NCI-H128 (cell line): ENCODE data around the gene MED22.

ENCODE experiments used
- DNase-seq: peaks from one replicate; lab custom pipeline; 2025; ENCODE audit not compliant: unreplicated experiment; lab: John Stamatoyannopoulos, UW

Gene MED22

GRCh38 chr9:133356391-133357091 lies 8.6 kb upstream of the MED22 start, which contains the start of the genes SURF1 and SURF2:
TSS of gene SURF1 (minus strand) at chr9:133356487. CDS start at chr9:133356453, 34 bp downstream.
TSS of gene SURF2 (plus strand) at chr9:133356550. CDS start at chr9:133356593, 43 bp downstream.
- peak; percentile 65 for DNase-seq

- no peak for DNase-seq
These were observed 8.0 kb upstream of the MED22 start for GRCh38 chr9:133355881-133356357.

GRCh38 chr9:133354766-133355165 lies 6.8 kb upstream of the MED22 start:
- no peak for DNase-seq

- no peak for DNase-seq
These were observed 5.6 kb upstream of the MED22 start for GRCh38 chr9:133353548-133353947.

DNA sequence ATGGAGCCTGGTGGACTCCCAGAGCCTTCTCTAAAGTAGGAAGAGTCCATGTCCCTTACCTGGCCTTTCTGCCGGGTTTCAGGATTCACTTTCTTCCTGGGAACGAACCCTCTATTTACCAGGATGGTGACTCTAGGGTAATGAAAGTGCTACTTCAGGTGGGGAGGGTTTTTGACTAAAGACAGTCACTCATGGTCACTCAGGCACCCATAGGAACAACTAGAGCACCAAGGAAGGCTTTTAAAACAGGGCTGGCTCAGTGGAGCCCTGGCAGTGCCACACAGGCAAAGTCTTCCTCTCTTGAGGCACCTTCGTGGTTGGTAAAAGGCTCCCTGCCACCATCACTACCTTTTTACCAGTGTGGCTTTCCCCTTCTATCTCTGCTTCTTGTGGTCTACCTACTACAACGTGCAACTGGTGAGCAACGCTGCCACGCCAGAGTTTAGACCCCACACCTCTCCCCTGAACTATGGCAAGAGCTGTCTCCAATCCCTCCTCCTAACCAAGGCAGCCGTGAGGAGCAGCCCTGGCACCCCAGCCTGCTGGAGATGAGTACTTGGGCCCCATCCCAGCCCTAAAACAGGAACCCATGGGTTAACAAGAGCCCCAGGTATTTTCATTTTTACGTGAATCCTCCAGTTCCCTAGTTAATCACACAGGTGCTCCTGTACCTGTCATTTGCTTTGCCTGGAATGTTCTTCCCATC lies 4.9 kb upstream of the MED22 start:
- DNase-seq: no peak

- no peak for DNase-seq
These were observed 4.1 kb upstream of the MED22 start for GRCh38 chr9:133351908-133352634.

GRCh38 chr9:133351526-133351907 lies 3.6 kb upstream of the MED22 start:
- DNase-seq: no peak

GRCh38 chr9:133349965-133350616 lies 2.2 kb upstream of the MED22 start:
- DNase-seq: no peak

- DNase-seq: no peak
These were observed 1.0 kb upstream of the MED22 start for GRCh38 chr9:133348718-133349573.

- DNase-seq: no peak
These were observed 381 bp downstream of the MED22 start for GRCh38 chr9:133347515-133347984.

DNA sequence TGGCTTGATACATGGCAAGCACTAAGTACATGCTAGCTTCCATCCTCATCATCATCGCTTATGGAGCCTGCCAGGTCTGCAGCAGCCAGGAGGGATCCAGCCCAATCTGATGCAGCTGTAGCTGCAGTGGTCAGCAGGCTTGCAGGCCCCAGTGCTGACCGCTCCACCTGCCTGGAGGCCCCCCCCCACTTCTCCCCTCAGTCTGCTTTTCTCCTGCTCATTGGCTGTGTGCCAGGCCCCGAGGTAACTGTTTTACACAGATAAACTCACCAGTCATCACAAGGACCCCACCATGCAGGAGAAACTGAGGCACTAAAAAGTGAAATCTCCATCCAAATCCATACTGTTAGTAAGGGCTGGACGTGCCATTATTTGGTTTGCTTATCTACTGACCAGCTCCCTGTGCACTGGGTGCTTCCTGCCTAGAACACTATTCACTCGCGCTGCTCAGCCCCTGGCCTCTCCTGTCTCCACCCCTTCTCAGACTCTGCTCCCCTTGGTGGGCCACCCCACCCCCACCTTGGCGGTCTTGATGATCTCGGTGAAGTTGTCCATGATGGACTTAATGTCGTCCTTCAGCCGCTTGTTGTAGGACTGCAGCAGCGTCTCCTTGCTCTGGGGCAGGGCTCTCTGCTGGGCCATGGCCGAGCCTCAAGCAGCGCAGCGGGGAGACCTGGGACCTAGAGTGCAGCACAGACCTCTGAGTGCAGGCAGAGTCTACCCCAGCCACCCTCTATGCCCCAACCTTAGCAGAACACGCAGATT lies 1.7 kb downstream of the MED22 start:
- no peak for DNase-seq

DNA sequence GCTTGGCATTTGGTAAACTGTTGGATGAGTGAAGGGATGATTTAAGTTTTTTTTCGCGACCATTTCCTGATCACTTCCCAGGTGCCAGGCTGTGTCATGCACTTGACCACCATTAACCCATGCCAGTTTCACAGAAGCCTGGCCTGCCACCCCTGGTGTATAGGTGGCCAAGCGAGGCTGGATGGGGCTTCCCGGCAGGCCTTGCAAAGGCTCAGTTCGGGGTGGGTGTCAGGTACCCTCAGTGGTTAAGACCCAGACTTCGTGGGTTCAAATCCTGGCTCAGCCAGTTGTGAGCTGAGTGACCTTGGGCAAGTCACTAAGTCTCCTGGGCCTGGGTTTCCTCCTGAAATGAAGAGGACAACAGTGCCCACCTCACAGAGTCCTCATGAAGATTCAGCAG lies 2.3 kb downstream of the MED22 start:
- no peak for DNase-seq

GRCh38 chr9:133344979-133345378 lies 3.0 kb downstream of the MED22 start:
- DNase-seq: no peak

GRCh38 chr9:133344071-133344470 lies 3.9 kb downstream of the MED22 start:
- DNase-seq: no peak

DNA sequence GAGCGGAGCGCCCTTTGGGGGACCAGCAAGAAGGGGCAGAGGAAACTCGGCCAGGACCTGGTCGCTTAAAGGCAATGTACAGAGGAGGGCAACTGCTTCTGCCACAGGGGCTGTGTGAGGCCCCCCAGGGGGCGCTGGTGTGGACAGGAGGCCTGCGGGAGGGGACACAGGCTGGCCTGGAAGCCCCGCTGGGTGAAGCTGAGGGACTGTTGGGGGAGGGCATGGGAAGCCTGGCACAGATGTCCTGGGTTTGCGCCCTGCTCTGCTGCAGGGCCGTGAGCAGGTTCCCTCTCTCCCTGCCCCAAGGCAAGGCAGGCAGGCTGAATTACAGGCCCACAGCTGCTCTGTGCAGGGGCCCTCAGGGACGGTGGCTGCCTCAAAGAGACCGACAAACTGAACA lies 5.4 kb downstream of the MED22 start:
- no peak for DNase-seq

DNA sequence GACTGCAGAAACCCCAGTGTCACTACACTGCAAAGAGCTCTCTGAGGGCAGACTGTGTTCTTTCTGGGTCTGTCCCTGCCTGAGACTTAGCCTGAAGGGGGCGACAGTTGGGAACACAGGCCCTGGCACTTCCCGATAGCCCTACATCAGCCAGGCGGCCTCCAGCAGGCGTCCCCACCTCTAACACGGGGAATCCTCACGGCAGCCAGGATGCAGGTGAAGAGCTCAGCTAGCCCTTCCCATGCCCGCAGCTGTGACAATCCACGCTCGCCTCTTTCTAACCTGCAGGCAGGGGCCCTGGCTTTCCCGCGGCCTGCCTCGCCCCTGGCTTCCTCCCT lies 5.9 kb downstream of the MED22 start:
- no peak for DNase-seq

- DNase-seq: no peak
These were observed 6.4 kb downstream of the MED22 start for GRCh38 chr9:133341369-133342068.

- no peak for DNase-seq
These were observed 7.0 kb downstream of the MED22 start for GRCh38 chr9:133340916-133341315.

DNA sequence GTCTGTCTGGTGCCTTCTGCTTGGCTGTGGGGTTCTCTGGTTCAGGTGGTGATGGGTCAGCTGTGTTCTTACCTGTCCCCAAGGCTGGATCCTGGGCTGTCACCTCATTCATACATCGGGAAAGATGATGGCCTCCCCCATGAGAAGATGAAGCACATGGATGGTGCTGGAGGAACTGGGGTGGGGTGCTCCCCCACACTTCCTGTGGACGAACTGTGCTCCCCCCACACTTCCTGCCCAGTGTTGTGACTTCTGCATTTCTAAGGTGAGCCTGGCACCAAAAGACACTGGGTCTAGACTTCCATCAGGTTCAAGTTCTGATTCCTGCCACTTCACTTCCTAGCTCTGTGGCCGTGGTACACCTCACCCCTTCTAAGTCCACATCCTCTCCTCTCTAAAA lies 7.7 kb downstream of the MED22 start:
- no peak for DNase-seq
